Thyroid gland (tissue), 4 donors: Measurements from ENCODE around the gene GUK1.

Source experiments
- POLR2A ChIP-seq, 2 donors: fragments of 450-650 bp; IDR thresholded peaks; one replicate each; pipeline ENCODE4 v1.6.1; 2017; ENCODE audit warnings: antibody characterized with exemption in 2 of 2, mild to moderate bottlenecking in 2 of 2, moderate library complexity in 1 of 2
- TF ChIP-seq, protein P1 (sequence below), 6 experiments: fragments of 200-600 bp in 3 of 6; fragments of 450-650 bp in 3 of 6; sonication (generic) in 3 of 6; IDR thresholded peaks; one replicate each; pipeline ENCODE4 v1.5.1; 2016 to 2019; ENCODE audit warnings: antibody characterized with exemption in 6 of 6, mild to moderate bottlenecking in 2 of 6, inconsistent platforms in 1 of 6, moderate library complexity in 1 of 6

DNA sequence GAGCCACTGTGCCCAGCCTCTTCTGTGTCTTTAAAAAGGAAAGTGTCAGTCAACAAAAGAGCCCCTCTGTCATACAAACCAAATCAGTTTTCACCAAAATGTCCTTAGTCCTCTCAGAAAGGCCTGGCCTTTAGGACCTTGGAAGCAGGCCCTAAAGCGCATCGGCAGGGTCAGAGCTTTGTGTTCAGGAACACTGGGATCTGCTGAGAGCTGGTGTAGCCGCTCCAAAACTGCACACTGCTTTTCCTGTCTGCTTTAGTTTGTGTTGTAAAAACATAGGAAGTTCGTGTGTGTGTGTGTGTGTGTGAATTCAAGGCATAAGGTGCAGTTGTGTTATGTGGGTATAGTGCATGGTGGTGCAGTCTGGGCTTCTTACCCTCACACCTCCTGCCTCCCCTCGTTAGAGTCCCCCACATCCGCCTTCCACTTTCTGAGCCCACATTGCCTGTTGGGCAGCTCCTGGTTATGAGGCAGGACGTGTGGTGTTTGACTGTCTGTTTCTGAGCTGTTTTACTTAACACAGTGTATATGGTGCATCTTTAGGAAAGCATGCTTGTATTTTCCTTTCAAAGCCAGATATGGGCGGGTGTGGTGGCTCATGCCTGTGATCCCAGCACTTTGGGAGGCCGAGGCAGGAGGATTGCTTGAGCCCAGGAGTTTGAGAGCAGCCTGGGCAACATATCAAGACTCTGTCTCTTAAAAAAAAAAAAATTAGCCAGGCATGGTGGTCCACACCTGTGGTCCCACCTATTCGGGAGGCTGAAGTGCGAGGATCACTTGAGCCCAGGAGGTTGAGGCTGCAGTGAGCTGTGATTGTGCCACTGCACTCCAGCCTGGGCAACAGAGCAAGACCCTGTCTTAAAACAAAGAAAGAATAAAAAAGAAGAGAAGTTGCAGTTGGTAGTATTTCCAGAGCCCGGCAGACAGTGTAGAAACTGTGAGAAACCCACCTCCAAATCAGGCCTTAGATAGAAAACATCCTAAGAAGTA lies 37.9 kb downstream of the GUK1 start:
- TF ChIP-seq, protein P1, sequence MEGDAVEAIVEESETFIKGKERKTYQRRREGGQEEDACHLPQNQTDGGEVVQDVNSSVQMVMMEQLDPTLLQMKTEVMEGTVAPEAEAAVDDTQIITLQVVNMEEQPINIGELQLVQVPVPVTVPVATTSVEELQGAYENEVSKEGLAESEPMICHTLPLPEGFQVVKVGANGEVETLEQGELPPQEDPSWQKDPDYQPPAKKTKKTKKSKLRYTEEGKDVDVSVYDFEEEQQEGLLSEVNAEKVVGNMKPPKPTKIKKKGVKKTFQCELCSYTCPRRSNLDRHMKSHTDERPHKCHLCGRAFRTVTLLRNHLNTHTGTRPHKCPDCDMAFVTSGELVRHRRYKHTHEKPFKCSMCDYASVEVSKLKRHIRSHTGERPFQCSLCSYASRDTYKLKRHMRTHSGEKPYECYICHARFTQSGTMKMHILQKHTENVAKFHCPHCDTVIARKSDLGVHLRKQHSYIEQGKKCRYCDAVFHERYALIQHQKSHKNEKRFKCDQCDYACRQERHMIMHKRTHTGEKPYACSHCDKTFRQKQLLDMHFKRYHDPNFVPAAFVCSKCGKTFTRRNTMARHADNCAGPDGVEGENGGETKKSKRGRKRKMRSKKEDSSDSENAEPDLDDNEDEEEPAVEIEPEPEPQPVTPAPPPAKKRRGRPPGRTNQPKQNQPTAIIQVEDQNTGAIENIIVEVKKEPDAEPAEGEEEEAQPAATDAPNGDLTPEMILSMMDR (IDR thresholded peaks at IDR 0.05), result no peak
- TF ChIP-seq POLR2A (IDR thresholded peaks at IDR 0.05), result no peak
